ENCODE measurements around the gene ATP7B.

Gene ATP7B

DNA sequence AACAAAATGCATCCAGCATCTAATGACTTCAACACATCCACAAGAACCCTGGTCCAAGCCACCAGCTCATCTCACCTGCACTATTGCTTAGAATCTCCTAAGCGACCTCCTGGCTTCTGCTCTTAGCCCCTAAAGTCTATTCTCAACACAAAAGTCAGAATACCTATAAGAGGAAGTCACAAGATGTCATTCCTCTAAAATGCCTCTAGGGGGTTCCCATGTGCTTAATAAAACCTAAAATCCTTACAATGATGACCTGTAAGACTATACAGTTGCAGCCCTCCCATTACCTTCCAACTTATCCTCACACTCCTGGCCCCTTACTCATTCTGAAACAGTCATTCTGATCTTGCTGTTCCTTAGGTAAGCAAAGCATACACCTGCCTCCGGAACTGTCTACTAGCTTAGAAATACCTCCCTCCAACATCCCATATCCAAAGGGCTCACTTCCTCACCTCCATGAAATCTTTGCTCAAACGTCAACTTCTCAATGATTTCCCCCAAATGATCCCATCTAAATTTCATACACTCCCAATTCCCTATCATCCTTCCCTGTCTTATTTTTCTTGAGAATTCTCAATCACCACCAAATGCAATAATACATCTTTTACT, 10.0 kb downstream of the ATP7B start:
- no peak overlapping the region for H3K4me3 ChIP-seq (ENCODE audit: low read depth, low read length)
- TF ChIP-seq CTCF (IDR thresholded peaks at IDR 0.05; ENCODE audit: control insufficient read depth, extremely low read depth, insufficient read depth): peak; percentile 34
- DNase-seq (ENCODE audit: low read depth): no peak

- TF ChIP-seq CTCF (IDR thresholded peaks at IDR 0.05; ENCODE audit: control insufficient read depth, extremely low read depth, insufficient read depth): no peak
- no peak for DNase-seq (ENCODE audit: low read depth)
- peak overlapping the region; percentile 16; the same call in 1 of the 2 replicates for H3K4me3 ChIP-seq (ENCODE audit: low read depth, low read length)
Observed at GRCh38 chr13:51999921-52000320, 11.3 kb downstream of the ATP7B start.

DNA sequence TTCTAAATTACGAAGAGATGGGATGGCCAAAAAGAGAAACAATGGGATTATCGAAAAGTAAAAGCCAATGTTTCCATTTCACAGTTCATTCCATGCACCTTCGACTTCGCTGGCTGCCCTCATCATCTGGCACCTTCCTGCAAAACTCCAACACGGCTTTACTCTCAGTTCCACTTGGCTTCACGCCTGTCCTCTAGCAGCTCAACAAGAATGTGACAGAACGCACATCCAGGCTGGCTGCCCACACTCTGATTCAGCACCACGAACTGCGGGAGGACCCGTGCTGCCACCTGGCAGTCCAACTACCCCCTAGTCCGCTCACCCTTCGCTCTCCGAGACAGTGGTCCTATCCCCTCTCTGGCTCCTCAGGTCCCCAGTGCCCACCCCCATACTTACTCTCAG, 11.7 kb downstream of the ATP7B start:
- H3K4me3 ChIP-seq (ENCODE audit: low read depth, low read length): peak overlapping the region; percentile 16; the same call in 1 of the 2 replicates
- peak; percentile 15; the same call in 1 of the 2 replicates for TF ChIP-seq CTCF (IDR thresholded peaks at IDR 0.05; ENCODE audit: control insufficient read depth, extremely low read depth, insufficient read depth)
- peak; percentile 80 for DNase-seq (ENCODE audit: low read depth)

DNA sequence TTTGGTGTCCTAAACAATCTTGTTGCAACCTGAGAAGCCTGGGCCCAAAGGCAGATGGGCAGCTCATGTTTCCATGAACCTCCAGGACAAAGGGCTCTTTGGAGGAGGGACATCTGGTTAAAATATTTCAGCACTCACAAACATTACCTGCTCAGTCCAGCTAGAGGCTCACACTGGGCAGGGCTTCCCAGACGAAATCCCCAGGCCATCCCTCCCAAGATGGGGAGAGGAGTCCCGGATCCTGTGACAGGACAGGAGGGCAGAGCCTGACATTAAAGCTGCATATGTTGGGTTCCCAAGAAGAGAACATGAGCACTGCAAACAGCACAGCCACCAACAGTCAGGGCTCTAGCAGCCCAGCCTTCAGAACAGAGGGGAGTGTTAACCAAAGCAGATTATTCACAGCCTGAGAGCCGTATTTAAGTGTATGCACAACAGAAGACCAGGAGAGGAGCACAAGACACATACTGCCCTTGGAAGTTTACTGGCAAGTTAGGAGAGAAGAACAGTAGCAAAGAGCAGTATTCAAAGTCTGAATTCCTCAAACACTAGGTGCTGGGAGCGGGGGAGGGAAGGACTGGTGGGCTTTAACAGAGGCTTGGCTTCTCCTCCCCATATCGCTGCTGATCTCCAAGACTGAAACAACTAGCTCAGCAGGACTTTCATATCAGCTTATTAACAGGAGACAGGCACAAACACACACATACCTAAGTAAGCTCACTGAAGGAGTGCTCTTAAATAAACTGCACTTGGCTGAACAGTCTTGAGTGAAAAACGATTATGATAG, 12.3 kb downstream of the ATP7B start:
- DNase-seq (ENCODE audit: low read depth): no peak
- TF ChIP-seq CTCF (IDR thresholded peaks at IDR 0.05; ENCODE audit: control insufficient read depth, extremely low read depth, insufficient read depth): no peak
- H3K4me3 ChIP-seq (ENCODE audit: low read depth, low read length): peak overlapping the region; percentile 16; the same call in 1 of the 2 replicates

DNA sequence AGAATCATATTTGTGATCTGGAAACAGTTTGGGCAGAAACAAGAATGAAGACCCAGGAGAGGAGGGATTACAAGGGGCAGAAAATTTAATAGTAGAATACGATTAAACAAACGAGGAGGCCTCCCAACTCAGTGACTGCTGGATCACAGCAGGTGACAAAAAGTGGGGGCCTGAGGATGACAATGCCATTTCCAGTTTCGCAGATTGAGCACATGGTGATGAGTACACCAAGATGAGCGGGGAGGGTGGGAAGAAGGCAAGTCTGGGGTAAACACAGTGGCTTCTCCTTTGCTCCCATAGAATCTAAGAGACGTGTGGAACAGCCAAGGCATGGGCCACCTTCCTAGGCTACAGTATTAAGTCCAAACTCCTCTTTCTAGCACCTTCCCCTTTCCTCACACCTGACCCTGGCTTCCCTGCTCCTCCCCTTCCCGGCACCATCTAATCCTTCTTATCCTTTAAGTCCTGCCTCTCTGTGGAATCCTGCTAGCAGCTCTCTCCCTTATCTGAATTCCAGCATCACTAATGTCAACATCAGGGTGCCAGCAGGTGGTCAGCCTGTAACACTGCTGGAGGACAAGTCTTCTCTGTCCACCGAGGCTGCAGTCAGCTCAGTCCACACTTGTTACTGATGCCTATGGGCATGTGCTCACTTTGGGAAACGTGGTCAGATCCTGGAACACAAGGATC, 13.5 kb downstream of the ATP7B start:
- peak; percentile 61 for DNase-seq (ENCODE audit: low read depth)
- no peak for TF ChIP-seq CTCF (IDR thresholded peaks at IDR 0.05; ENCODE audit: control insufficient read depth, extremely low read depth, insufficient read depth)
- no peak overlapping the region for H3K4me3 ChIP-seq (ENCODE audit: low read depth, low read length)

DNA sequence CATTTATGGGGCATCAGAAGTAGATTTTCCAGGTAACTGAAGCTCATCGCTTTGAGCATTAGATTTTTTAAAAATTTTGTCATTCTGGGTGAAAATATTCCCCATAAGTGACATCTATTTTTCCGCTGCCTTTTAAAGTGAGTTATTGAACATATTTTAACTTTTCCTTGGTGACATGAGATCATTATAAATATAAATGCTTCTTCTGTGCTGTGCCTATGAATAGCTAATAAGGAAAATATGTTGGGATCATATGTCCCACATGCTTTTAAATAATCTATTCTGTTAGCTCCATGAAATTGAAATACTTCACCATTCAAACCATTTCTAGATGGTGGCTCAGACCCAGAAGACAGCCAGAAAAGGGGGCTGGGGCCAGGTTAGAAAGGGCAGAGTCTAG, 14.1 kb downstream of the ATP7B start:
- no peak overlapping the region for H3K4me3 ChIP-seq (ENCODE audit: low read depth, low read length)
- TF ChIP-seq CTCF (IDR thresholded peaks at IDR 0.05; ENCODE audit: control insufficient read depth, extremely low read depth, insufficient read depth): no peak
- DNase-seq (ENCODE audit: low read depth): no peak

Measured in LNCaP clone FGC (cell line).